PC-9 (cell line): ENCODE data around the gene HLA-DOB.

Experiments used
- CTCF ChIP-seq: fragments of 200-600 bp; sonication (generic); conservative IDR thresholded peaks from 2 replicates; pipeline ENCODE4 v1.6.1; 2017; ENCODE audit warnings: mixed run types, antibody characterized with exemption, mild to moderate bottlenecking, moderate library complexity
- EZH2 ChIP-seq: fragments of 200-600 bp; sonication (generic); IDR thresholded peaks from 2 replicates; pipeline ENCODE4 v1.8.0; 2017; ENCODE audit warnings: antibody characterized with exemption, low read depth

- TF ChIP-seq CTCF (no peak), EZH2 (no peak)
Observed at GRCh38 chr6:32862725-32863124, 45.9 kb upstream of the HLA-DOB start.
